ENCODE results near the gene RANGAP1.

Gene RANGAP1

DNA sequence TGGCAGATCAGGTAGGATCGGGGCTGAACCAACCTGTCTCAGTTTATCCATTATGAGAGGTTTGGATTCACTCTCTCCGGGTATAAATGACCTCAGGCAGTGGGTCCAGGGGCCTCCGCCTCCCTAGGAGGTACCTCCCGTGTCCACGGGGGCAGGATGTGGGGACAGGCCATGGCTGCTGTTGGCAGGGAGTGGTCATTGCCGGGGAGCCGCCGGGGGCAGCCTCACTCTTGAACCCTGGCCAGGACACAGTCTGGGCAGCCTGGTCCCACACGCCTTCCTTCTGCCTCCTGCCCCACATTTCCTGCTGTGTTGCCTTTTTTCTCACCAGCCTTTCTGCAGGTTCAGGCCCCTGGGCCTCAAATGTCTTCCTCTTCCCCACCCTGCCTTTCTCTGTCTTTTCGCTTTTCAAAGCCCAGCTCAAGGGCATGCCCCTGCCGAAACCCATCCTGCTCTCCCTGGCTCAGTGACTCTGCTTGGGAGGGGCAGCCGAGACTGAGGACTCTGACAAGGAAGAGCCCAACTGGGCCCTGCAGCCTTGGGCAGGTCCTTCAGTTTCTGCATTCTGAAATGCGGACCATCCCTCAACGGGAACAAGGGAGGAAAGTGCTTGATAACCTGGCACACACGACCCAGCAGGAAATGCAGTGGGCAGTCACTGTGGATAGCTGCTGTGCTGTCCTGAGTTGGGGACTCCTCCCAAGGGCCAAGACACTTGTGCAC is 46.4 kb upstream of the RANGAP1 start:
- intact Hi-C loops (cut with DNase I; ENCODE audit: low total_unique reads): no loop called here
- Histone ChIP-seq H3K9me3 (no peaks in the 10 kb centered on the region), H3K36me3 (peaks cover 58 to 97% (median 72%) of the 10 kb centered on the region in 3 donors), H3K4me3 (no peak overlapping the region), H3K27me3 (no peaks in the 10 kb centered on the region), H3K4me1 (no peaks in the 10 kb centered on the region), H3K27ac (no peak overlapping the region)
- TF ChIP-seq CTCF (IDR thresholded peaks at IDR 0.05): no peak
- no peak for DNase-seq

DNA sequence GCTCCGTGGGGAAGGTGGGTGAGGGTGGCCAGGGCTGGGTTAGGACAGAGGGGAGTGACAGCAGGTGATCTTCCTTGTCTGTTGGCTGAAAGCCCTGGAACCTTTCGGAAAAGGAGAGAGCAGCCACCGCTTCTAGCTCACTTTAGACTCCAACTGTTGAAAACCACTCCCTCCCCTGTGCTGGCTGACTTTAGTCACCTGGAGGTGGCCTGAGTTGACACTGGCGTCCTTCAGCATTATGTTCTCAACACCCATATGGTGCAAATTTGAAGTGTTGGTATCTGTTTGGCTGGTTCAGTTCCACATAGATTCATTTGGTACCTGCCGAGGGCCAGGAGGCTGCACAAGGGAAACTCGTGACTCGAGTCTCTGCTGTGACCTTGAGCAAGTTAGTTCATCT is 44.2 kb upstream of the RANGAP1 start:
- H3K4me1 ChIP-seq: no peaks in the 10 kb centered on the region
- no peaks in the 10 kb centered on the region for H3K9me3 ChIP-seq
- intact Hi-C loops (cut with DNase I; ENCODE audit: low total_unique reads): no loop called here
- H3K36me3 ChIP-seq: peaks cover 73 to 98% (median 86%) of the 10 kb centered on the region in 3 donors
- no peak for DNase-seq
- no peak for TF ChIP-seq CTCF (IDR thresholded peaks at IDR 0.05)
- H3K27ac ChIP-seq: no peak overlapping the region
- no peak overlapping the region for H3K4me3 ChIP-seq
- H3K27me3 ChIP-seq: no peaks in the 10 kb centered on the region

DNA sequence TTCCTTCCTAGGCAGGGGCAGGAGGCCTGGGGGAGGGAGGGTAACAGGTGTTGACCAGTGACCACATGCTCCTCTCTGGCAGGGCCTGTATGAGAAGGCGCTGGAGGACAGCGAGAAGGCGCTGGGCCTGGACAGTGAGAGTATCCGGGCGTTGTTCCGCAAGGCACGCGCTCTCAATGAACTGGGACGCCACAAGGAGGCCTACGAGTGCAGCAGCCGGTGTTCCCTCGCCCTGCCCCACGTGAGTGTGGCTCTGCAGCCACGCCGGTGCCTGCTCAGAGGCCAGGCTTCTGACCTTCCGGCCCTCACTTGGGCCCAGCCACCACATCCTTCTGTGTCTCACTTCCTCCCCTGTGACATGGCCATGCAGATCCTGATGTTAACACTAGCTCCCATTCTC is 41.1 kb upstream of the RANGAP1 start:
- no peak for TF ChIP-seq CTCF (IDR thresholded peaks at IDR 0.05)
- H3K36me3 ChIP-seq: peaks cover 66 to 98% (median 76%) of the 10 kb centered on the region in 3 donors
- H3K9me3 ChIP-seq: no peaks in the 10 kb centered on the region
- H3K27ac ChIP-seq: no peak overlapping the region
- no peak overlapping the region for H3K4me3 ChIP-seq
- no peak for DNase-seq
- H3K27me3 ChIP-seq: no peaks in the 10 kb centered on the region
- no peaks in the 10 kb centered on the region for H3K4me1 ChIP-seq
- intact Hi-C loops (cut with DNase I; ENCODE audit: low total_unique reads): no loop called here

- intact Hi-C loops (cut with DNase I; ENCODE audit: low total_unique reads): no loop called here
- TF ChIP-seq CTCF (IDR thresholded peaks at IDR 0.05): no peak
- peaks cover 62 to 94% (median 68%) of the 10 kb centered on the region in 3 donors for H3K36me3 ChIP-seq
- no peaks in the 10 kb centered on the region for H3K9me3 ChIP-seq
- no peaks in the 10 kb centered on the region for H3K27me3 ChIP-seq
- no peak for DNase-seq
- no peak overlapping the region for H3K4me3 ChIP-seq
- H3K27ac ChIP-seq: no peak overlapping the region
- H3K4me1 ChIP-seq: no peaks in the 10 kb centered on the region
Measured at GRCh38 chr22:41324821-41325528, 39.0 kb upstream of the RANGAP1 start.

DNA sequence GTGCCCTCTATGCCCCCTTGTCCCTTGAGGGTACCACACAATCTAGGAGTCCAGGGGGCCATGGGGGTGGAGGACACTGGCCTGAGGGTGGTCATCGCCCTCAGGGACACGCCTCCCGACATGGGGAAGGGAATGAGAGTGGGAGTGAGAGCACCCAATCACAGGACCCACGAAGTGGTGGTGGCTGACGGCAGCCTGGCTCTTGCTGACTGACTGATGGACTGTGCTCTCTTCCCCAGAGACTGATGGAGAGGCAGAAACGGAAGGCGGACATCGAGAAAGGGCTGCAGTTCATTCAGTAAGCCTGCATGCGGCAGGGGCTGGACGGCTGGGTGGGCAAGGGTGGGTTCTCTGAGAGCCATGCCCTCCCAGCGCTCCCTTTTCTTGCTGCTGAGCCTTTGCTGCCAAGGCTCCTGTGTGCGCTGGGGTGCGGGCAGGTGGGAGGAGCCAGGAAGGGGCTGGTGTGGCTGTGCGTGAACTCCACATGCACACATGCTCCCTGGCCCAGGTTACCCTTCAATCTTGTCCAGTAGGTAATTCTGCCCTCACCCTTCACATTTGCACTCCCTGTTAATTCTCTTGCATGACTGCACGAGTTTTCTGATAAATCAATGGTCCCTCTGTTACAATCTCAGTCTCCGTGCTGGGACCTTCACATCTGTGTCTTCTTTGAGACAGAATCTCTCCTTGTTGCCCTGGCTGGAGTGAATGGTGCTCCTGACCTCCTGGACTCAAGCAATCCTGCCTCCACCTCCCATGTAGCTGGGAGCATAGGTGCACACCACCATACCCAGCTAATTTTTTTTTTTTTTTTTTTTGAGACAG is 34.6 kb upstream of the RANGAP1 start:
- intact Hi-C loops (cut with DNase I; ENCODE audit: low total_unique reads): no loop called here
- Histone ChIP-seq H3K27ac (no peak overlapping the region), H3K9me3 (no peaks in the 10 kb centered on the region), H3K4me3 (no peak overlapping the region), H3K27me3 (no peaks in the 10 kb centered on the region), H3K36me3 (peaks cover 25 to 63% (median 28%) of the 10 kb centered on the region in 3 donors), H3K4me1 (no peaks in the 10 kb centered on the region)
- no peak for TF ChIP-seq CTCF (IDR thresholded peaks at IDR 0.05)
- DNase-seq: no peak

Measured in tibial artery (tissue), 4 donors.